Loucy (cell line): Measurements from ENCODE around the gene JARID2.

ENCODE experiments used
- CTCF ChIP-seq: fragments of 200-600 bp; sonication (generic); conservative IDR thresholded peaks from 2 replicates; pipeline ENCODE4 v1.5.1; 2014; ENCODE audit warnings: mild to moderate bottlenecking, antibody characterized with exemption, low read length
- EZH2phosphoT487 ChIP-seq: fragments of 200-600 bp; IDR thresholded peaks from 2 replicates; pipeline ENCODE4 v1.6.1; 2018; ENCODE audit warnings: antibody characterized with exemption, mild to moderate bottlenecking, moderate library complexity, borderline replicate concordance

GRCh38 chr6:15444881-15445280, 199.0 kb downstream of the JARID2 start:
- TF ChIP-seq CTCF = peak; percentile 70
- no peak for TF ChIP-seq EZH2phosphoT487
